ENCODE data around the gene PHF20. TPM values are rescaled to one million over a fixed set of nuclear protein-coding genes. Genes with fewer than 3 reads are reported as not detected.

Gene PHF20
- total and polyA plus RNA-seq, 2 of the 13 experiments (the other 11 are each of a cell fraction or from before 2014, with no cell fraction given): 22.8 to 34.1 TPM

GRCh38 chr20:35994994-35995453 lies 223.2 kb downstream of the PHF20 start:
- no peaks in the 10 kb centered on the region for H3K27me3 ChIP-seq (ENCODE audit: control insufficient read depth in 1 of 2, insufficient read depth in 2 of 2, low read length in 2 of 2)
- H3K36me3 ChIP-seq (replicated peaks in 1 of 2; ENCODE audit: control insufficient read depth in 1 of 2, insufficient read depth in 2 of 2, low read length in 2 of 2): no peaks in the 10 kb centered on the region
- ATAC-seq (peak; percentile 98), FAIRE-seq (peak; percentile 72), DNase-seq (ENCODE audit: low spot score) (peak; percentile 85)
- no peak overlapping the region for H2AFZ ChIP-seq (ENCODE audit: low read length)
- H3K4me3 ChIP-seq (replicated peaks in 1 of 3; ENCODE audit: insufficient read depth in 1 of 3, low read depth in 2 of 3, low read length in 3 of 3): no peak overlapping the region
- H3K79me2 ChIP-seq (ENCODE audit: insufficient read depth, low read length): no peaks in the 10 kb centered on the region
- no peaks in the 10 kb centered on the region for H3K4me1 ChIP-seq (ENCODE audit: insufficient read depth, low read length)
- ChIA-PET POLR2A (interaction anchor here (0.9 to 1.5 kb wide), 2 partner anchors 41 to 144 kb away, joined by 4 to 15 read pairs; partner anchors contain the start of gene SCAND1), CTCF (ENCODE audit: low intra/inter-chr PET ratio, low total read pairs) (interaction anchor here (1.5 to 7.4 kb wide), 3 partner anchors 143 to 444 kb away, joined by 3 to 259 read pairs (median 34); no protein-coding TSS in a partner anchor)
- intact Hi-C loops (cut with micrococcal nuclease; ENCODE audit: unreplicated experiment) (loop anchor here (1.0 to 10.0 kb wide), 4 partner anchors 54 to 440 kb away; no protein-coding TSS in a partner anchor), in situ Hi-C loops (cut with HindIII; ENCODE audit: extremely low pct_ligation_motif_present, low pct_unique_long_range_greater_than_20kb) (loop anchor here (5.0 kb wide), 2 partner anchors 142 to 202 kb away; no protein-coding TSS in a partner anchor)
- H3K9me3 ChIP-seq (ENCODE audit: low read length): no peaks in the 10 kb centered on the region
- H3K4me2 ChIP-seq (ENCODE audit: low read depth, low read length): no peak overlapping the region
- no TSS peak for BruUV-seq (replicated peaks)
- H4K20me1 ChIP-seq (ENCODE audit: insufficient read depth, low read length): no peaks in the 10 kb centered on the region
- no peak overlapping the region for H3K27ac ChIP-seq (ENCODE audit: extremely low read length, insufficient read depth, low read length)
- no peak overlapping the region for H3K9ac ChIP-seq (ENCODE audit: insufficient read depth, low read depth, low read length)
- 4% methylated on average over 5 of the region's 6 CpGs for WGBS (ENCODE audit: low lambda C conversion rate)
- TF ChIP-seq ETV6 (CRISPR knock-in tag; conservative IDR thresholded peaks at IDR 0.05) (peak; percentile 75; the same call in 1 of the 2 replicates), ZBTB7B (CRISPR knock-in tag; IDR thresholded peaks at IDR 0.05) (peak; percentile 72; the same call in 1 of the 2 replicates), ISL2 (CRISPR knock-in tag; IDR thresholded peaks at IDR 0.05) (0 out of 2 replicates have a peak, but pooled peaks have one; percentile 19), ZNF260 (CRISPR knock-in tag; IDR thresholded peaks at IDR 0.05; ENCODE audit: borderline replicate concordance, low read depth) (no peak), PLSCR1 (CRISPR knock-in tag; IDR thresholded peaks at IDR 0.05; ENCODE audit: borderline replicate concordance) (no peak), ZNF335 (CRISPR knock-in tag; IDR thresholded peaks at IDR 0.05) (no peak), ZNF205 (CRISPR knock-in tag; IDR thresholded peaks at IDR 0.05) (0 out of 2 replicates have a peak, but pooled peaks have one; percentile 61), GZF1 (CRISPR knock-in tag; IDR thresholded peaks at IDR 0.05) (0 out of 2 replicates have a peak, but pooled peaks have one; percentile 35), SAFB2 (CRISPR knock-in tag; IDR thresholded peaks at IDR 0.05; ENCODE audit: borderline replicate concordance, low read depth) (no peak), PHF8 (CRISPR knock-in tag; IDR thresholded peaks at IDR 0.05) (0 out of 2 replicates have a peak, but pooled peaks have one; percentile 24), GABPB1 (CRISPR knock-in tag; IDR thresholded peaks at IDR 0.05) (peak; percentile 28; the same call in 1 of the 2 replicates), KLF11 (CRISPR knock-in tag; IDR thresholded peaks at IDR 0.05) (peak; percentile 40; the same call in 1 of the 2 replicates), MAX (IDR thresholded peaks at IDR 0.05) (peak; percentile 24; the same call in 1 of the 2 replicates), ARID5B (CRISPR knock-in tag; IDR thresholded peaks at IDR 0.05) (peak; percentile 41; the same call in 1 of the 2 replicates), ZNF883 (CRISPR knock-in tag; IDR thresholded peaks at IDR 0.05; ENCODE audit: not compliant biosample characterization) (peak; percentile 67), ZGPAT (CRISPR knock-in tag; IDR thresholded peaks at IDR 0.05) (peak; percentile 55; the same call in 1 of the 2 replicates), ZNF331 (CRISPR knock-in tag; IDR thresholded peaks at IDR 0.05) (peak; percentile 70; the same call in 1 of the 2 replicates), RXRA (CRISPR knock-in tag; IDR thresholded peaks at IDR 0.05) (peak; percentile 46; the same call in 1 of the 2 replicates)
